Fibroblast of lung (primary cell): ENCODE results near the gene DOCK3.

ENCODE experiments used
- CTCF ChIP-seq, 2 donors: IDR thresholded peaks in 1 of 2; conservative IDR thresholded peaks in 1 of 2; 1 replicate in 1 of 2; 2 replicates in 1 of 2; pipeline ENCODE4 v1.5.1; 2011 to 2012; ENCODE audit warnings: low read length in 2 of 2, control low read depth in 1 of 2, inconsistent platforms in 1 of 2, low read depth in 1 of 2, mild to moderate bottlenecking in 1 of 2
- EZH2 ChIP-seq: IDR thresholded peaks from 2 replicates; pipeline ENCODE4 v1.5.1; 2012; ENCODE audit warnings: low read length, control low read depth, mild to moderate bottlenecking; ENCODE audit errors: missing control alignments

DNA sequence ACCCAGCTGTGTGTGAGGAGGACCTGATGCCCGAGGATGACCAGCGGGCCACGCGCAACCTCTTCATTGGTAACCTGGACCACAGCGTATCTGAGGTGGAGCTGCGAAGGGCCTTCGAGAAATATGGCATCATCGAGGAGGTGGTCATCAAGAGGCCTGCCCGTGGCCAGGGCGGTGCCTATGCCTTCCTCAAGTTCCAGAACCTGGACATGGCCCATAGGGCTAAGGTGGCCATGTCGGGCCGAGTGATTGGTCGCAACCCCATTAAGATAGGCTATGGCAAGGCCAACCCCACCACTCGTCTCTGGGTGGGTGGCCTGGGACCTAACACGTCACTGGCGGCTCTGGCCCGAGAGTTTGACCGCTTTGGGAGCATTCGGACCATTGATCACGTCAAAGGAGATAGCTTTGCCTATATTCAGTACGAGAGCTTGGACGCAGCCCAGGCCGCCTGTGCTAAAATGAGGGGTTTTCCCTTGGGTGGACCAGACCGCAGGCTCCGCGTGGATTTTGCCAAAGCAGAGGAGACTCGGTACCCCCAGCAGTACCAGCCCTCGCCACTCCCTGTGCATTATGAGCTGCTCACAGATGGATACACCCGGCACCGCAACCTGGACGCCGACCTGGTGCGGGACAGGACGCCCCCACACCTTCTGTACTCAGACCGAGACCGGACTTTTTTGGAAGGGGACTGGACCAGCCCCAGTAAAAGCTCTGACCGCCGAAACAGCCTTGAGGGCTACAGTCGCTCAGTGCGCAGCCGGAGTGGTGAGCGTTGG lies 717.8 kb downstream of the DOCK3 start:
- TF ChIP-seq CTCF (conservative IDR thresholded peaks at IDR 0.05 in 1 of 2, IDR thresholded peaks at IDR 0.05 in 1 of 2; ENCODE audit: low read depth in 1 of 2, low read length in 2 of 2) (no peak), EZH2 (no peak)
